Esophagus muscularis mucosa (tissue), 4 donors: ENCODE measurements around the gene ANKRD23. TPM values are rescaled to one million over a fixed set of nuclear protein-coding genes. Genes with fewer than 3 reads are reported as not detected.
"Not testable (repeated sequence)": the region's sequence is repeated elsewhere in the genome, so short reads cannot be mapped to it uniquely, and the experiment has no call there.

Experiments
- DNase-seq: peaks from one replicate; pipeline ENCODE4 v3.0.0-alpha.2; 2017; ENCODE audit errors: extremely low spot score
- H3K27ac ChIP-seq, 4 donors: fragments of 200-600 bp; sonication (generic); replicated peaks in 1 of 4; 1 replicate in 3 of 4; 2 replicates in 1 of 4; pipeline ENCODE4 v1.5.1; 2016 to 2019; ENCODE audit warnings: mild to moderate bottlenecking in 1 of 4
- H3K27me3 ChIP-seq, 4 donors: fragments of 200-600 bp; sonication (generic); one replicate each; pipeline versions ENCODE4 v1.5.1 to v1.6.0; 2016 to 2019
- H3K36me3 ChIP-seq, 4 donors: fragments of 200-600 bp; sonication (generic); one replicate each; pipeline ENCODE4 v1.5.1; 2016 to 2019
- H3K4me1 ChIP-seq, 4 donors: fragments of 200-600 bp; sonication (generic); one replicate each; pipeline ENCODE4 v1.5.1; 2016 to 2019
- H3K4me3 ChIP-seq, 4 donors: fragments of 200-600 bp; sonication (generic); 1 replicate in 2 of 4; 2 replicates in 2 of 4; pipeline ENCODE4 v1.5.1; 2016 to 2019; ENCODE audit warnings: mild to moderate bottlenecking in 4 of 4, moderate library complexity in 1 of 4
- H3K9me3 ChIP-seq, 4 donors: fragments of 200-600 bp; sonication (generic); 1 replicate in 3 of 4; 2 replicates in 1 of 4; pipeline ENCODE4 v1.5.1; 2016 to 2019
- EP300 ChIP-seq: sonication (generic); formaldehyde crosslinking; IDR thresholded peaks from one replicate; pipeline ENCODE4 v1.6.1; 2017; ENCODE audit warnings: antibody characterized with exemption
- POLR2A ChIP-seq: fragments of 450-650 bp; IDR thresholded peaks from one replicate; pipeline ENCODE4 v1.6.1; 2017; ENCODE audit warnings: antibody characterized with exemption, moderate library complexity, mild to moderate bottlenecking, low read depth
- POLR2AphosphoS5 ChIP-seq, 2 donors: sonication (generic); formaldehyde crosslinking; IDR thresholded peaks; one replicate each; pipeline ENCODE4 v1.6.1; 2017; ENCODE audit warnings: antibody characterized with exemption in 2 of 2
- WGBS: methylation state at CpG from one replicate; pipeline ENCODE4 v1.1.5; 2018; 5-methylcytosine and 5-hydroxymethylcytosine counted together
- intact Hi-C: fragments of 100-400 bp; cut with DNase I; formaldehyde crosslinking; loops from one replicate; pipeline ENCODE4 v1.15.1; 2023
- total RNA-seq, 4 donors: library from RNA; depleted of rRNA; stranded (reverse); fragments of >200 nt; gene quantifications; one replicate each; pipeline versions ENCODE4 v1.1.0 to v1.2.1, GENCODE V29; 2016
- TF ChIP-seq, protein P1 (sequence below), 3 experiments: fragments of 200-600 bp in 2 of 3; fragments of 450-650 bp in 1 of 3; sonication (generic) in 2 of 3; IDR thresholded peaks; one replicate each; pipeline ENCODE4 v1.5.1; 2017 to 2019; ENCODE audit warnings: antibody characterized with exemption in 3 of 3, mild to moderate bottlenecking in 2 of 3, moderate library complexity in 1 of 3

The ANKRD23 gene
- total RNA-seq, 4 donors from 2014 or later: 2.2 to 6.0 (median 4.2) TPM

DNA sequence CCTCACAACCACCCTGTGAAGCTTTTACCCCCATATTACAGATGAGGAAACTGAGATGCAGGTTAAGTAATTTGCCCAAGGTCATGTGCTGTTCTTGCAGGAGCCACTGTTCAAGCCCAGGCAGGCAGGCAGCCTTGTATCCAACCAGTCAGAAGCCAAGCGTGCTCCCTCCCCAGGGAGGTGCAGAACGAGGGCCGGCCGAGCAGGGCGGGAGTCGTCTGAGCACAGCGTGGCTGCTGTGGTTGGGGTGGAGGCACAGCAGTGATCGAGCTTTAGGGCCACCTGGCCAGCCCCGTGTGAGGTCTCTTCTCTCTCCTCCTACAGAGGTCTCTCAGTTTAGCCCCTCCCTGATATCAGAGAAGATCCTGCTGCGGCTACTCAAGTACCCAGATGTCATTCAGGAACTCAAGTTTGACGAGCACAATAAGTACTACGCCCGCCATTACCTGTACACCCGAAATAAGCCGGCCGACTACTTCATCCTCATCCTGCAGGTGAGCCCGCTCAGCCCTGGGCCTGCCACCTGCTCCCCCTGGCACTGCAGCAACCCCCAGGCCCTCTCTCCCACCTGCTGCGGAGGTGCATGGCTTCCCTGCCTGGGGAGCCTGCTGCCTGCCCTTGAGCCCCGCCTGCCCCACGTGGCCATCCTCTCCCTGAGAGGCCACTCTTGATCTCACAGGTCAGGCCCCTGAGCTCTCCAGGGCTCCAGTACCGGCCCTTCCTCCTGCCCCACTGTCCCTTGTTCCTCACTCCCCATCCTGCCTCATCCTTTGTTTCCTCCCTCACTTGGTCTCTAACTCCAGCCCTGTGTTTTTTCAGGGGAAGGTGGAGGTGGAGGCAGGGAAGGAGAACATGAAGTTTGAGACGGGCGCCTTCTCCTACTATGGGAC lies 44.8 kb downstream of the ANKRD23 start:
- no peaks in the 10 kb centered on the region for H3K27me3 ChIP-seq
- peaks cover 9 to 48% (median 44%) of the 10 kb centered on the region in 4 donors for H3K36me3 ChIP-seq
- no peak overlapping the region for H3K27ac ChIP-seq
- H3K9me3 ChIP-seq: no peaks in the 10 kb centered on the region
- no peak overlapping the region for H3K4me3 ChIP-seq
- intact Hi-C loops: no loop called here
- DNase-seq: no peak
- TF ChIP-seq EP300 (no peak), POLR2A (no peak), POLR2AphosphoS5 (IDR thresholded peaks at IDR 0.05) (no peak)
- TF ChIP-seq, protein P1, sequence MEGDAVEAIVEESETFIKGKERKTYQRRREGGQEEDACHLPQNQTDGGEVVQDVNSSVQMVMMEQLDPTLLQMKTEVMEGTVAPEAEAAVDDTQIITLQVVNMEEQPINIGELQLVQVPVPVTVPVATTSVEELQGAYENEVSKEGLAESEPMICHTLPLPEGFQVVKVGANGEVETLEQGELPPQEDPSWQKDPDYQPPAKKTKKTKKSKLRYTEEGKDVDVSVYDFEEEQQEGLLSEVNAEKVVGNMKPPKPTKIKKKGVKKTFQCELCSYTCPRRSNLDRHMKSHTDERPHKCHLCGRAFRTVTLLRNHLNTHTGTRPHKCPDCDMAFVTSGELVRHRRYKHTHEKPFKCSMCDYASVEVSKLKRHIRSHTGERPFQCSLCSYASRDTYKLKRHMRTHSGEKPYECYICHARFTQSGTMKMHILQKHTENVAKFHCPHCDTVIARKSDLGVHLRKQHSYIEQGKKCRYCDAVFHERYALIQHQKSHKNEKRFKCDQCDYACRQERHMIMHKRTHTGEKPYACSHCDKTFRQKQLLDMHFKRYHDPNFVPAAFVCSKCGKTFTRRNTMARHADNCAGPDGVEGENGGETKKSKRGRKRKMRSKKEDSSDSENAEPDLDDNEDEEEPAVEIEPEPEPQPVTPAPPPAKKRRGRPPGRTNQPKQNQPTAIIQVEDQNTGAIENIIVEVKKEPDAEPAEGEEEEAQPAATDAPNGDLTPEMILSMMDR (IDR thresholded peaks at IDR 0.05): no peak
- WGBS: 83% methylated on average over 23 of the region's 23 CpGs
- peaks cover 5 to 10% (median 7%) of the 10 kb centered on the region in 4 donors for H3K4me1 ChIP-seq

DNA sequence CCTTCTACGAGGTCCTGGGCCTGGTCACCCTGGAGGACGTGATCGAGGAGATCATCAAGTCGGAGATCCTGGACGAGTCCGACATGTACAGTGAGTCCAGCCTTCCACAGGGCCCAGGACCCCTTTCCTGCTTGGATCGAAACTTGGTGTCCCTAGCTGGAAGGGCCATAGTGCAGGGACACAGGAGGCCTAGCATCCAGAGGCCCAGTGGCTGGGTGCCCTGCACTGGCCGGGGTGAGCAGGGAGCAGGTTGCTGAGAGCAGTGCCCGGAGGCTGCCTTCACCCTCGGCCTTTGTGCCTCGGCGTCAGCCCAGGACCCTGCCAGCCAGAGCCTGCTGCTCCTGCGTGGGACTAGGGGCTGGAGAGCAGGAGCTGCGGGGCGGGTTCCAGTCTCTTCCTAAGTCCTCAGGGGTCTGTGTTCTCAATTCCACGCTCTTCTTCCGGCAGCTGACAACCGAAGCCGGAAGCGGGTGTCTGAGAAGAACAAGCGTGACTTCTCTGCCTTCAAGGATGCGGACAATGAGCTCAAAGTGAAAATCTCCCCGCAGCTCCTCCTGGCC lies 46.7 kb downstream of the ANKRD23 start:
- H3K27me3 ChIP-seq: no peaks in the 10 kb centered on the region
- H3K9me3 ChIP-seq: no peaks in the 10 kb centered on the region
- H3K4me3 ChIP-seq: no peak overlapping the region
- intact Hi-C loops: no loop called here
- H3K36me3 ChIP-seq: peaks cover 9 to 39% (median 37%) of the 10 kb centered on the region in 4 donors
- no peak overlapping the region for H3K27ac ChIP-seq
- DNase-seq: no peak
- 95% methylated on average over 14 of the region's 23 CpGs for WGBS
- H3K4me1 ChIP-seq: peaks cover 10 to 15% (median 14%) of the 10 kb centered on the region in 4 donors
- TF ChIP-seq, protein P1 (IDR thresholded peaks at IDR 0.05): no peak
- TF ChIP-seq POLR2A: no peak
- no peak for TF ChIP-seq POLR2AphosphoS5 (IDR thresholded peaks at IDR 0.05)
- no peak for TF ChIP-seq EP300

DNA sequence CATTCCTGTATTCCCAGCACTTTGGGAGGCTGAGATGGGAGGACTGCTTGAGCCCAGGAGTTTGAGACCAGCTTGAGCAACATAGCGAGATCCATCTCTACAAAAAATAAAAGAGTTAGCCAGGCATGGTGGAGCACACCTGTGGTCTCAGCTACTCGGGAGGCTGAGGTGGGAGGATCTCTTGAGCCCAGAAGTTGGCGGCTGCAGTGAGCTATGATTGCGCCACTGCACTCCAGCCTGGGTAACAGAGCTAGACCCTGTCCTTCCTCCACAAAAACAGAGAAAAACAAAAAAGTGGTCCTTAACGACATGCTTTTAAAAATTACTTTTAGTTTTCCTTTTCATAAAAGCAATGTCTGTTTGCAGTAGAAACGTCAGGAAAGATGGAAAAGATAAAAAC lies 47.3 kb downstream of the ANKRD23 start:
- intact Hi-C loops, H3K27me3 ChIP-seq, DNase-seq, H3K4me3 ChIP-seq, H3K27ac ChIP-seq, H3K9me3 ChIP-seq: not testable (repeated sequence)
- 91% methylated on average over 6 of the region's 6 CpGs for WGBS
- Histone ChIP-seq H3K36me3 (peaks cover 9 to 37% (median 31%) of the 10 kb centered on the region in 4 donors), H3K4me1 (peaks cover 10 to 15% (median 14%) of the 10 kb centered on the region in 4 donors)

DNA sequence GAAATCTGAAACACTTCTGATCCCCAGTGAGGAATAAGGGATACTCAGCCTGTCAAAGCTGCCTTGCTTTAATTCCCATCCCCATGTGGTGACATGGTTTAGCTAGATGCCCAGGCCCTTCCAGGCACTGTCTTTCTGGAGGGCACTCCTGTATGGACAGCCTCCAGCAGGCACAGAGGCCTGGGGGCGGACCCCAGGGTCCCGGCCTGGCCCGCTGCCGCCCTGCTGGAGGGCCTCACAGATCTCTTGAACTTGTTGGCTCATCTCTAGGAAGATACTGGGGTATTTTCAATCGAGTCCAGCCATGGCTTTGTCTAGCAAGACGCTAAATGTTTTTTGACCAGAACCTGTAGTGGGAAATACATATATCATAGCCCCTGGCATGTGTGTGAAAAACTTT lies 48.7 kb downstream of the ANKRD23 start:
- WGBS: 92% methylated on average over 6 of the region's 6 CpGs
- Histone ChIP-seq H3K27me3 (no peaks in the 10 kb centered on the region), H3K27ac (no peak overlapping the region), H3K4me1 (peaks cover 0 to 10% (median 6%) of the 10 kb centered on the region in 4 donors), H3K4me3 (no peak overlapping the region), H3K9me3 (no peaks in the 10 kb centered on the region), H3K36me3 (peaks cover 9 to 33% (median 31%) of the 10 kb centered on the region in 4 donors)
- no peak for DNase-seq
- TF ChIP-seq POLR2A (no peak), POLR2AphosphoS5 (IDR thresholded peaks at IDR 0.05) (no peak), EP300 (no peak)
- TF ChIP-seq, protein P1 (IDR thresholded peaks at IDR 0.05): no peak
- intact Hi-C loops: no loop called here
